HCT116 (cell line): ENCODE data around the gene CD82. TPM values are rescaled to one million over a fixed set of nuclear protein-coding genes. Genes with fewer than 3 reads are reported as not detected.

ENCODE experiments used
- ATAC-seq: fragments of 200-7000 bp; cut with Tn5 transposase; 2 replicates; pipeline ENCODE4 v1.9.1; 2020; ENCODE audit warnings: mild to moderate bottlenecking, moderate library complexity
- BruUV-seq: library from RNA; stranded (reverse); fragments of 400-500 nt; replicated peaks from 2 replicates; lab custom pipeline; 2021; lab: Mats Ljungman, UMichigan
- CTCF ChIA-PET: fragments of 300-600 bp; sonication (Branson Sonifier 250); formaldehyde crosslinking; loops from one replicate; lab custom pipeline; 2021; ENCODE audit warnings: antibody characterized with exemption; lab: Charles Lee
- POLR2A ChIA-PET: fragments of 300-600, 350-600 bp; sonication (Branson Sonifier 250); formaldehyde crosslinking; loops from one replicate; lab custom pipeline; 2021; ENCODE audit warnings: antibody characterized with exemption; lab: Charles Lee
- RAD21 ChIA-PET, 2 experiments: fragments of 300-600 bp; sonication (Branson Sonifier 250); formaldehyde crosslinking; loops; one replicate each; lab custom pipeline; 2023; ENCODE audit warnings: low total read pairs in 2 of 2; ENCODE audit not compliant: uncharacterized antibody in 2 of 2, unreplicated experiment in 2 of 2, low non-redundant PET in 1 of 2; lab: Charles Lee
- DNase-seq: peaks from one replicate; pipeline ENCODE4 v3.0.0-alpha.2; 2010; ENCODE audit warnings: low read depth, low spot score
- H2AFZ ChIP-seq: fragments of 200-600 bp; shearing (Covaris generic), sonication (generic); 2 replicates; pipeline ENCODE4 v1.6.1; 2017; ENCODE audit warnings: low read depth, mixed run types, mixed read lengths, antibody characterized with exemption, low read length; ENCODE audit not compliant: poor library complexity, severe bottlenecking
- H3K27ac ChIP-seq: 2 replicates; pipeline ENCODE4 v1.5.1; 2012; ENCODE audit warnings: low read depth, low read length
- H3K27me3 ChIP-seq: fragments of 200-600 bp; sonication (generic); 2 replicates; pipeline ENCODE4 v1.6.1; 2016; ENCODE audit warnings: mixed run types, low read length, mixed read lengths; ENCODE audit not compliant: insufficient read depth
- H3K36me3 ChIP-seq, 2 experiments: fragments of 200-500 bp in 1 of 2; fragments of 200-600 bp in 1 of 2; sonication (Bioruptor generic) in 1 of 2; sonication (generic) in 1 of 2; 2 replicates each; pipeline versions ENCODE4 v1.5.1 to v1.6.1; 2014 to 2016; ENCODE audit warnings: low read length in 2 of 2, inconsistent platforms in 1 of 2, mixed read lengths in 1 of 2, mixed run types in 1 of 2; ENCODE audit not compliant: insufficient read depth in 2 of 2, control insufficient read depth in 1 of 2
- H3K4me1 ChIP-seq, 2 experiments: fragments of 200-600 bp in 1 of 2; sonication (generic) in 1 of 2; 2 replicates each; pipeline versions ENCODE4 v1.5.1 to v1.6.1; 2012 to 2017; ENCODE audit warnings: low read length in 2 of 2, inconsistent platforms in 1 of 2, mild to moderate bottlenecking in 1 of 2, mixed read lengths in 1 of 2, mixed run types in 1 of 2, moderate library complexity in 1 of 2; ENCODE audit not compliant: insufficient read depth in 2 of 2, control insufficient read depth in 1 of 2
- H3K4me2 ChIP-seq: fragments of 200-600 bp; sonication (generic); 2 replicates; pipeline ENCODE4 v1.6.1; 2017; ENCODE audit warnings: mixed run types, low read length, mixed read lengths
- H3K4me3 ChIP-seq, 2 experiments: fragments of 200-600 bp in 1 of 2; sonication (generic) in 1 of 2; replicated peaks in 1 of 2; 2 replicates each; pipeline ENCODE4 v1.5.1; 2011 to 2016; ENCODE audit warnings: low read length in 2 of 2, control low read depth in 1 of 2, low read depth in 1 of 2, mild to moderate bottlenecking in 1 of 2, mixed read lengths in 1 of 2, mixed run types in 1 of 2
- H3K79me2 ChIP-seq: fragments of 200-600 bp; sonication (generic); 2 replicates; pipeline ENCODE4 v1.6.1; 2017; ENCODE audit warnings: mild to moderate bottlenecking, mixed run types, low read length, moderate library complexity, mixed read lengths; ENCODE audit not compliant: insufficient read depth
- H3K9ac ChIP-seq: fragments of 200-600 bp; sonication (generic); 2 replicates; pipeline ENCODE4 v1.6.1; 2016; ENCODE audit warnings: low read length, mixed read lengths
- H3K9me2 ChIP-seq: fragments of 200-600 bp; sonication (generic), shearing (Covaris generic); 2 replicates; pipeline ENCODE4 v1.6.1; 2017; ENCODE audit warnings: mixed run types, mild to moderate bottlenecking, moderate library complexity; ENCODE audit not compliant: insufficient read depth
- H3K9me3 ChIP-seq, 2 experiments: fragments of 200-500 bp in 1 of 2; fragments of 200-600 bp in 1 of 2; sonication (Bioruptor generic) in 1 of 2; sonication (generic) in 1 of 2; 2 replicates each; pipeline ENCODE4 v1.6.1; 2014 to 2017; ENCODE audit warnings: low read length in 2 of 2, mixed read lengths in 2 of 2, inconsistent platforms in 1 of 2, low read depth in 1 of 2, mild to moderate bottlenecking in 1 of 2, mixed run types in 1 of 2, moderate library complexity in 1 of 2; ENCODE audit not compliant: control insufficient read depth in 1 of 2, insufficient read depth in 1 of 2
- H4K20me1 ChIP-seq: fragments of 200-600 bp; sonication (generic), shearing (Covaris generic); 2 replicates; pipeline ENCODE4 v1.6.1; 2017; ENCODE audit warnings: mixed run types, mild to moderate bottlenecking, moderate library complexity; ENCODE audit not compliant: insufficient read depth
- CTCF ChIP-seq, 3 experiments: fragments of 200-600 bp in 1 of 3; sonication (generic) in 1 of 3; IDR thresholded peaks in 2 of 3; conservative IDR thresholded peaks in 1 of 3; 2 replicates each; pipeline ENCODE4 v1.5.1; 2012 to 2017; ENCODE audit warnings: low read depth in 2 of 3, low read length in 2 of 3, antibody characterized with exemption in 1 of 3, borderline replicate concordance in 1 of 3, control low read depth in 1 of 3, mild to moderate bottlenecking in 1 of 3, mixed read lengths in 1 of 3, mixed run types in 1 of 3, moderate library complexity in 1 of 3; ENCODE audit not compliant: insufficient read depth in 1 of 3
- EZH2 ChIP-seq: fragments of 200-600 bp; sonication (generic); IDR thresholded peaks from 2 replicates; pipeline ENCODE4 v1.6.1; 2017; ENCODE audit warnings: antibody characterized with exemption, mixed run types
- RAD21 ChIP-seq: IDR thresholded peaks from 2 replicates; pipeline ENCODE4 v1.6.1; 2012; ENCODE audit warnings: low read depth, mild to moderate bottlenecking
- SIN3A ChIP-seq: IDR thresholded peaks from 2 replicates; pipeline ENCODE4 v1.6.1; 2012; ENCODE audit warnings: low read depth
- TCF7L2 ChIP-seq: IDR thresholded peaks from 2 replicates; pipeline ENCODE4 v1.7.0; 2011; ENCODE audit warnings: borderline replicate concordance, inconsistent platforms; ENCODE audit not compliant: insufficient read depth, insufficient read length; ENCODE audit errors: extremely low read depth
- ZBTB33 ChIP-seq: IDR thresholded peaks from 2 replicates; pipeline ENCODE4 v1.6.1; 2011; ENCODE audit warnings: mild to moderate bottlenecking, low read length, moderate library complexity; ENCODE audit not compliant: insufficient replicate concordance; ENCODE audit errors: extremely low read depth
- ZNF274 ChIP-seq: fragments of 200-500 bp; sonication (Bioruptor generic); IDR thresholded peaks from 2 replicates; pipeline ENCODE4 v1.6.1; 2014; ENCODE audit warnings: mild to moderate bottlenecking, low read depth, low read length, inconsistent platforms
- intact Hi-C: fragments of 100-400 bp; cut with micrococcal nuclease; formaldehyde crosslinking; loops from 2 replicates; pipeline ENCODE4 v1.10.0; 2022
- total RNA-seq: library from RNA; stranded (reverse); gene quantifications from one replicate; pipeline ENCODE4 v1.2.1, GENCODE V29; 2021; ENCODE audit not compliant: unreplicated experiment

CD82 gene
- total RNA-seq, 1 experiment from 2014 or later, result 16.7 TPM

- no peaks in the 10 kb centered on the region for H3K9me2 ChIP-seq
- H4K20me1 ChIP-seq, result no peaks in the 10 kb centered on the region
- H3K9me3 ChIP-seq, result no peaks in the 10 kb centered on the region
- no TSS peak for BruUV-seq
- TF ChIP-seq CTCF (IDR thresholded peaks at IDR 0.05 in 2 of 3, conservative IDR thresholded peaks at IDR 0.05 in 1 of 3; ENCODE audit: borderline replicate concordance in 1 of 3, insufficient read depth in 1 of 3, low read depth in 2 of 3, low read length in 2 of 3) (peak; percentile 48 to 72 (median 62); a peak in 5 of 6 replicates), RAD21 (peak; percentile 30; the same call in 1 of the 2 replicates), ZNF274 (no peak), SIN3A (no peak), ZBTB33 (no peak), EZH2 (no peak), TCF7L2 (no peak)
- ChIA-PET POLR2A (no interaction called here), CTCF (interaction anchor here (1.1 to 2.3 kb wide), 4 partner anchors 15 to 266 kb away, joined by 3 to 6 read pairs (median 4); no protein-coding TSS in a partner anchor), RAD21 (no interaction called here)
- intact Hi-C loops, result loop anchor here (5.0 kb wide), 1 partner anchor 95 kb away; the partner anchor contains the start of gene TSPAN18
- ATAC-seq (peak; percentile 98), DNase-seq (peak; percentile 45)
- no peak overlapping the region for H3K27ac ChIP-seq
- H3K4me1 ChIP-seq, result peaks cover 2 to 24% of the 10 kb centered on the region in 2 experiments; a peak in 3 of 4 replicates
- H3K4me3 ChIP-seq, result no peak overlapping the region
- H3K27me3 ChIP-seq, result no peaks in the 10 kb centered on the region
- no peak overlapping the region for H3K9ac ChIP-seq
- H2AFZ ChIP-seq, result peak overlapping the region; percentile 92
- peak overlapping the region; percentile 19; the same call in 1 of the 2 replicates for H3K4me2 ChIP-seq
- H3K36me3 ChIP-seq, result no peaks in the 10 kb centered on the region
- H3K79me2 ChIP-seq, result no peaks in the 10 kb centered on the region
Observed at GRCh38 chr11:44632466-44633123, 67.1 kb downstream of the CD82 start.
